ENCODE data around the gene ZKSCAN1.
"Not testable (repeated sequence)": the region's sequence is repeated elsewhere in the genome, so short reads cannot be mapped to it uniquely, and the experiment has no call there.

The ZKSCAN1 gene

DNA sequence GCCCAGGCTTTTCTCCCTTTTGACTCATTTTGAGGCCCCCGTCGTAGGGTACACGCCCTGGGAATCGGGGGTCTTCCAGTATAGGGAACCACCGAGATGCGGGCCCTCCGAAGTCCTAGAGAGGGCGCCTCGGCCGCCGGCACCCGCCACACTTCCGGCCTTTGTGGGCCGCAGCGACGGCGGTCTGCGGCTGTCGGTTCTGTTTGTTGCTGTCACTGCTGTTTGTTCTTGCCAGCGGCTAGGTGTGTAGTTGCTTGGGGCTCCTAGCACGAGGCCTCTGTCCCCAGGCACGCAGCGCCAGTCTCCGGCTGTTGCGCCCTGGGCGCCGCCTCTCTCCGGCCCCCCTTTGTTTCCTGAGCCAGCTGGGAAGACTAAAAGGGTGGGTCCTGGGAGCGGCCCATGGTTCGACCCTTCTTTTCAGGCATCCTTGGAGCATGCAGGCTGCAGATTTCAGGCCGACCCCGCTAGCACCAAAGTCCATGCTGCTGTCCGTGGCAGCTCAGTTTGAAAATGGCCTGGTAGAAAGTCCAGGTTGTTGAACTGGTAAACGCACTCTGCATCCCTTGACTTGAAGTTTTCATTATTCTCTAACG, 17.8 kb upstream of the ZKSCAN1 start:
- H3K9me3 Mint-ChIP-seq = no peaks in the 10 kb centered on the region
- H3K36me3 Mint-ChIP-seq (ENCODE audit: low read depth) = no peaks in the 10 kb centered on the region
- TF ChIP-seq, protein P1, sequence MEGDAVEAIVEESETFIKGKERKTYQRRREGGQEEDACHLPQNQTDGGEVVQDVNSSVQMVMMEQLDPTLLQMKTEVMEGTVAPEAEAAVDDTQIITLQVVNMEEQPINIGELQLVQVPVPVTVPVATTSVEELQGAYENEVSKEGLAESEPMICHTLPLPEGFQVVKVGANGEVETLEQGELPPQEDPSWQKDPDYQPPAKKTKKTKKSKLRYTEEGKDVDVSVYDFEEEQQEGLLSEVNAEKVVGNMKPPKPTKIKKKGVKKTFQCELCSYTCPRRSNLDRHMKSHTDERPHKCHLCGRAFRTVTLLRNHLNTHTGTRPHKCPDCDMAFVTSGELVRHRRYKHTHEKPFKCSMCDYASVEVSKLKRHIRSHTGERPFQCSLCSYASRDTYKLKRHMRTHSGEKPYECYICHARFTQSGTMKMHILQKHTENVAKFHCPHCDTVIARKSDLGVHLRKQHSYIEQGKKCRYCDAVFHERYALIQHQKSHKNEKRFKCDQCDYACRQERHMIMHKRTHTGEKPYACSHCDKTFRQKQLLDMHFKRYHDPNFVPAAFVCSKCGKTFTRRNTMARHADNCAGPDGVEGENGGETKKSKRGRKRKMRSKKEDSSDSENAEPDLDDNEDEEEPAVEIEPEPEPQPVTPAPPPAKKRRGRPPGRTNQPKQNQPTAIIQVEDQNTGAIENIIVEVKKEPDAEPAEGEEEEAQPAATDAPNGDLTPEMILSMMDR (IDR thresholded peaks at IDR 0.05; ENCODE audit: unreplicated experiment in 3 of 3) = no peak
- H3K27me3 Mint-ChIP-seq (ENCODE audit: low read depth) = peaks cover 9% of the 10 kb centered on the region
- H3K27ac Mint-ChIP-seq = no peak overlapping the region
- H3K4me1 Mint-ChIP-seq = no peaks in the 10 kb centered on the region
- H3K4me3 Mint-ChIP-seq = no peak overlapping the region

DNA sequence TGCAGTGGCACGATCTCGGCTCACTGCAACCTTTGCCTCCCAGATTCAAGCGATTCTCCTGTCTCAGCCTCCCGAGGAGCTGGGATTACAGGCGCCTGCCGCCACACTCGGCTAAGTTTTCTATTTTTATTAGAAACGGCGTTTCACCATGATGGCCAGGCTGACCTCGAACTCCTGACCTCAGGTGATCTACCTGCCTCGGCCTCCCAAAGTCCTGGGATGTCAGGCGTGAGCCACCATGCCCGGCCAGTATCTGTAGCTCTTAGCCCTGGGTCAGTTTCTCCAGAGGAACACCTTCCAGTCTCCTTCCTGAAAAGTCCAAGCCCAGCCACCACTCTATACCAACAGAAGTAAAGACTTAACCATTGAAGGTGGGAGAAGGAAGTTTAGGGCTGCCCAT, 15.2 kb upstream of the ZKSCAN1 start:
- no peaks in the 10 kb centered on the region for H3K4me1 Mint-ChIP-seq
- no peaks in the 10 kb centered on the region for H3K9me3 Mint-ChIP-seq
- H3K27ac Mint-ChIP-seq = no peak overlapping the region
- H3K4me3 Mint-ChIP-seq = no peak overlapping the region
- no peaks in the 10 kb centered on the region for H3K36me3 Mint-ChIP-seq (ENCODE audit: low read depth)
- TF ChIP-seq, protein P1 (IDR thresholded peaks at IDR 0.05; ENCODE audit: unreplicated experiment in 3 of 3) = no peak
- peaks cover 7% of the 10 kb centered on the region for H3K27me3 Mint-ChIP-seq (ENCODE audit: low read depth)

DNA sequence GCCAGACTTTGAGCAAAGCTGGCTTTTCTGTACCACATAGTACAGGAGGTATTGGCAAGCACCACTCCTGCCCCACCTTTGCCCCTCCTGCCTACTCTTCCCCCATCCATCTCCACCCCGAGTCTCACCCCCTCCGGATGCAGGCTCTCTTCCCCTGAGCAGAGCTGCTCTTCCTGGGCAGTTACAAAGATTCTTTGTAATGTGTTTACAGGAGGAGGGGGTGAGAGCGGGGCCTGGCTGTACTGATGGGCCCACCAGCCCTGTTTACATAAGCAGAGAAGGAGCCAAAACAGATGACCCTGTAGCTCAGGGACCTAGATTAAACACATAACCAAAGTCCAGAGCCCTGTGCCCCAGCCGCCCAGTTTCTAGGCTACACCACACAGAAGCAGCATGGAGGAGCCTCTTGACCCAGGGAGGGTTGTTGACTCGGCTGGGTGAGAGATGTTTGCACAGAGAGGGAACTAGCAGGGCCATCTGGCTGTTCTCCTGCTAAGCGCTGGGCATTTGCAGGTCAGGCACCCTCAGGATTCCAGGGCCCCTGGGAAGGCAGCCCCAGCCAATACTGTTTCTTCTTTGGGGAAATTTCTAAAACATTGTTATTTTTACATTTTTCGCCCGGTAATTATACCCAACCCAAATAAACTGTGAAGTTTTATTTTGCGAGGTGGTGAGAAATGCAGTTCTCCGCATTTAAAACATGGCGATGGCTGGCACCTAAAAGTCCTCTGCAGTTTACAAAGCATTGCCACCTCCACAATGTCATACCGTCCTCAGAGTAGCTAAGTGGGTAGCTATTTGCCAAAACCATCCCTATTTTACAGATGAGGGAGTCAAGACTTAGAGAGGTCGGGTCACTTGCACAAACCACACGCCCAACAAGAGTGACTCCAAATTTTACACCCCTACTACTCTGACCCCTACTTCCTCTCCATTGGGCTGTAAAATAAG, 11.4 kb upstream of the ZKSCAN1 start:
- no peaks in the 10 kb centered on the region for H3K9me3 Mint-ChIP-seq
- H3K27ac Mint-ChIP-seq = peak overlapping the region in 1 of 3 experiments; percentile 56
- TF ChIP-seq, protein P1 (IDR thresholded peaks at IDR 0.05; ENCODE audit: unreplicated experiment in 3 of 3) = no peak
- no peaks in the 10 kb centered on the region for H3K4me1 Mint-ChIP-seq
- H3K4me3 Mint-ChIP-seq = no peak overlapping the region
- peaks cover 7% of the 10 kb centered on the region for H3K27me3 Mint-ChIP-seq (ENCODE audit: low read depth)
- H3K36me3 Mint-ChIP-seq (ENCODE audit: low read depth) = no peaks in the 10 kb centered on the region

DNA sequence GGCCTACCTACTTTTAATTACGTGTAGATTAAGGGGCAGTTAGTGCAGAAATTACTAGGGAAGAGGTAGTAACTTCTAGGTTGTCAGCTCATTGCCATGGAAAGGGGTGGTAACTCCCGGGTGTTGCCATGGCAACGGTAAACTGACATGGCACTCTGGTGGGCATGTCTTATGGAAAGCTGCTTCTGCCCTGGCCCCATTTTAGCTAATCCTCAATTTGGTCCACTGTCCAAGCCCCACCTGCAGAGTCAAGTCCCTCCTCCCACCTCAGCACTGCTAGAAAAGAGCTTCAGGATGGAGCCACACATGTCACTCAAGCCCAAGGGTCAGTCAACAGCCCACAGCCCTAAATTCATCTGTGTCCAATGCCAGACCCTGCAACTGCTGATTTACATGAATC, 7.5 kb upstream of the ZKSCAN1 start:
- Mint-ChIP-seq H3K27me3 (ENCODE audit: low read depth) (peaks cover 13% of the 10 kb centered on the region), H3K4me3 (no peak overlapping the region), H3K4me1 (no peaks in the 10 kb centered on the region), H3K36me3 (ENCODE audit: low read depth) (no peaks in the 10 kb centered on the region), H3K27ac (no peak overlapping the region), H3K9me3 (no peaks in the 10 kb centered on the region)
- TF ChIP-seq, protein P1 (IDR thresholded peaks at IDR 0.05; ENCODE audit: unreplicated experiment in 3 of 3) = no peak

DNA sequence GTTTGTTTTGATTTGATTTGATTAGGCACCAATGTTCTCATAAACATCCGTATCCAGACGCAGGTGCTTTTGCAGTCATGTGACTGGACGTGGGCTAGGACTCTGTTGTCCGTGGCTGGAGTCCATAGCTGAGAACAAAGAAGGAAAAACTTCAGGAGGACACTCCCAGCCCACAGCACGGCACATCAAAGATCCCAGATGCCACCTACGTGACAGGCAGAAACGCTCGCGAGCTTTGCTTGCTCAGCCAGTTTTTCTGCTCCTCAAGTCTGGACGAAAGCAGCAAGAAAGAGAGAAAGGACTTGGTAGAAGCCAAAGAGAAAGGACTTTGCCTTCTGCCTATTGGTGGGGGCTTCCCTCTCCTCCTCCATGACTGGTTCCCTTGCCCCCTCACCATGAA, 6.9 kb upstream of the ZKSCAN1 start:
- Mint-ChIP-seq H3K27ac (no peak overlapping the region), H3K9me3 (no peaks in the 10 kb centered on the region), H3K27me3 (ENCODE audit: low read depth) (peaks cover 13% of the 10 kb centered on the region), H3K4me3 (no peak overlapping the region), H3K4me1 (no peaks in the 10 kb centered on the region), H3K36me3 (ENCODE audit: low read depth) (no peaks in the 10 kb centered on the region)
- TF ChIP-seq, protein P1 (IDR thresholded peaks at IDR 0.05; ENCODE audit: unreplicated experiment in 3 of 3) = no peak

DNA sequence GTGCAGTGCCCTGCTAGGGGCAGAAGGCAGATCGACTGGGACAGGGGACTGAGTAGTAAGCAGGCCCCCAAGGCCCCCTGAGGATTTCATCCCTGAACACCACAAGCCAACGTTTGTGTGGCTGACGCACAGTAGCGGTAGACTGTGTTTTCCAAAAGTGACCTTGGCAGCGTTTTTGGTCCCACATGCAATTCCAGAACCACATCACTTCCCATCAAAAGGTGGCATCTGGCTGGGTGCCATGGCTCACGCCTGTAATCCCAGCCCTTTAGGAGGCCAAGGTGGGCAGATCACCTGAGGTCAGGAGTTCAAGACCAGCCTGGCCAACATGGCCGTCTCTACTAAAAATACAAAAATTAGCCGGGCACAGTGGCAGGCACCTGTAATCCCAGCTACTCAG, 5.4 kb upstream of the ZKSCAN1 start:
- H3K36me3 Mint-ChIP-seq (ENCODE audit: low read depth); H3K27ac Mint-ChIP-seq: not testable (repeated sequence)
- H3K27me3 Mint-ChIP-seq (ENCODE audit: low read depth) = peaks cover 10% of the 10 kb centered on the region

More for the DNA sequence above, 5.4 kb upstream of the ZKSCAN1 start:
- H3K4me3 Mint-ChIP-seq, H3K4me1 Mint-ChIP-seq, H3K9me3 Mint-ChIP-seq: not testable (repeated sequence)

Measured in nephron (organoid).